Osteocyte (in vitro differentiated cells): ENCODE results near the gene LRP1-AS. TPM values are rescaled to one million over a fixed set of nuclear protein-coding genes. Genes with fewer than 3 reads are reported as not detected.

Experiments
- DNase-seq: peaks from one replicate; pipeline ENCODE4 v3.0.0; 2021; ENCODE audit warnings: mixed read lengths; ENCODE audit not compliant: unreplicated experiment; ENCODE audit errors: extremely low spot score
- H3K27ac Mint-ChIP-seq: one replicate; pipeline ENCODE4 v1.8.0; 2021; ENCODE audit warnings: mild to moderate bottlenecking, mixed read lengths; ENCODE audit not compliant: unreplicated experiment
- H3K27me3 Mint-ChIP-seq: one replicate; pipeline ENCODE4 v1.8.0; 2021; ENCODE audit warnings: mixed read lengths; ENCODE audit not compliant: unreplicated experiment
- H3K36me3 Mint-ChIP-seq: one replicate; pipeline ENCODE4 v1.8.0; 2021; ENCODE audit warnings: mixed read lengths; ENCODE audit not compliant: unreplicated experiment
- H3K4me1 Mint-ChIP-seq: one replicate; pipeline ENCODE4 v1.8.0; 2021; ENCODE audit warnings: mixed read lengths; ENCODE audit not compliant: unreplicated experiment
- H3K4me3 Mint-ChIP-seq: one replicate; pipeline ENCODE4 v1.8.0; 2021; ENCODE audit warnings: mild to moderate bottlenecking, moderate library complexity, mixed read lengths; ENCODE audit not compliant: unreplicated experiment
- H3K9me3 Mint-ChIP-seq: one replicate; pipeline ENCODE4 v1.8.0; 2021; ENCODE audit warnings: mixed read lengths; ENCODE audit not compliant: unreplicated experiment
- total RNA-seq: library from RNA; stranded (reverse); gene quantifications from 2 replicates; pipeline ENCODE4 v1.2.1, GENCODE V29; 2021
- TF ChIP-seq, protein P1 (sequence below): fragments of 200-600 bp; sonication (generic); IDR thresholded peaks from 2 replicates; pipeline ENCODE4 v1.5.0; 2021; ENCODE audit warnings: antibody characterized with exemption, mild to moderate bottlenecking, moderate library complexity

The LRP1-AS gene
- total RNA-seq, 1 donor from 2014 or later: not detected

DNA sequence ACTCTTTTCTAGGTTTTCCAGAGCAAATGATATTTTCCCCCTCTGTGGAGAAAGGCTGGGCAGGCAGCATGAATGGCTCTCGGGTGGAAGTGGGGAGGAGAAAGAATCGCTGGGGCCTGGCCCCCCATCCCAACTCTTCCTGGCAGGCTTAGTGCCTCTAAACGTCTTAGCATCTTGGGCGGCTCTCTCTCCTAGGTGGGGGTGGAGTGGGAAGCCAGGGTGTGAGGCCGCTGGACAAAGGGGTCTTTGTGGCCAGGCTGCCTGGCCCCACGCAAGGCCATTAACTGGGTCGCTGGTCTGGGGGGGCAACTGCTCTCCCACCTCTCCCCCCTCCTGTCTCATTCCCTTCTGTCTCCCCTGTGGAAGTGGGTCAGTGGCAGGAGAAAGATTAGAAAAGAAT, 4.7 kb downstream of the LRP1-AS start:
- no peak for DNase-seq
- Mint-ChIP-seq H3K27me3 (no peaks in the 10 kb centered on the region), H3K27ac (peak overlapping the region; percentile 23), H3K9me3 (no peaks in the 10 kb centered on the region), H3K4me1 (peaks cover 67% of the 10 kb centered on the region), H3K36me3 (peaks cover 61% of the 10 kb centered on the region), H3K4me3 (no peak overlapping the region)
- TF ChIP-seq, protein P1, sequence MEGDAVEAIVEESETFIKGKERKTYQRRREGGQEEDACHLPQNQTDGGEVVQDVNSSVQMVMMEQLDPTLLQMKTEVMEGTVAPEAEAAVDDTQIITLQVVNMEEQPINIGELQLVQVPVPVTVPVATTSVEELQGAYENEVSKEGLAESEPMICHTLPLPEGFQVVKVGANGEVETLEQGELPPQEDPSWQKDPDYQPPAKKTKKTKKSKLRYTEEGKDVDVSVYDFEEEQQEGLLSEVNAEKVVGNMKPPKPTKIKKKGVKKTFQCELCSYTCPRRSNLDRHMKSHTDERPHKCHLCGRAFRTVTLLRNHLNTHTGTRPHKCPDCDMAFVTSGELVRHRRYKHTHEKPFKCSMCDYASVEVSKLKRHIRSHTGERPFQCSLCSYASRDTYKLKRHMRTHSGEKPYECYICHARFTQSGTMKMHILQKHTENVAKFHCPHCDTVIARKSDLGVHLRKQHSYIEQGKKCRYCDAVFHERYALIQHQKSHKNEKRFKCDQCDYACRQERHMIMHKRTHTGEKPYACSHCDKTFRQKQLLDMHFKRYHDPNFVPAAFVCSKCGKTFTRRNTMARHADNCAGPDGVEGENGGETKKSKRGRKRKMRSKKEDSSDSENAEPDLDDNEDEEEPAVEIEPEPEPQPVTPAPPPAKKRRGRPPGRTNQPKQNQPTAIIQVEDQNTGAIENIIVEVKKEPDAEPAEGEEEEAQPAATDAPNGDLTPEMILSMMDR: no peak

- Mint-ChIP-seq H3K4me3 (no peak overlapping the region), H3K36me3 (peaks cover 57% of the 10 kb centered on the region), H3K4me1 (peaks cover 65% of the 10 kb centered on the region), H3K27ac (peak overlapping the region; percentile 31), H3K9me3 (no peaks in the 10 kb centered on the region), H3K27me3 (no peaks in the 10 kb centered on the region)
- no peak for DNase-seq
- TF ChIP-seq, protein P1: no peak
These were observed 5.3 kb downstream of the LRP1-AS start for GRCh38 chr12:57142121-57142520.

DNA sequence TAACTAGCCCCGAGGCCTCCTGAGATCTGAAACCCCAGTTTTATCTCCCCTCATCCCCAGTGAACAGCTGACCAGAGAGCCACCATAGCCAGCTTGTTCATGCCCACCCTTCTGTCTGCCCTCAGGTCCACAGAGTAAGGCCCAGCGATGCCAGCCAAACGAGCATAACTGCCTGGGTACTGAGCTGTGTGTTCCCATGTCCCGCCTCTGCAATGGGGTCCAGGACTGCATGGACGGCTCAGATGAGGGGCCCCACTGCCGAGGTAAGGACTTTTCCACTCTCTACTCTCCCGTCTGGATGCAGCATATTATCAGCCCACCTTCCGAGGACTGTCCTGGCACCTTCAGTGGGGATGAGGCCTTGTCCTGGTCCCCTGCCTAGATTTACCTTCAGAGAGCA, 6.2 kb downstream of the LRP1-AS start:
- H3K4me3 Mint-ChIP-seq: no peak overlapping the region
- no peak for DNase-seq
- TF ChIP-seq, protein P1: no peak
- H3K4me1 Mint-ChIP-seq: peaks cover 63% of the 10 kb centered on the region
- peaks cover 55% of the 10 kb centered on the region for H3K36me3 Mint-ChIP-seq
- peak overlapping the region; percentile 15 for H3K27ac Mint-ChIP-seq
- no peaks in the 10 kb centered on the region for H3K9me3 Mint-ChIP-seq
- no peaks in the 10 kb centered on the region for H3K27me3 Mint-ChIP-seq

GRCh38 chr12:57139796-57140649, 7.4 kb downstream of the LRP1-AS start:
- Mint-ChIP-seq H3K9me3 (no peaks in the 10 kb centered on the region), H3K27me3 (no peaks in the 10 kb centered on the region), H3K27ac (no peak overlapping the region), H3K4me3 (no peak overlapping the region), H3K36me3 (peaks cover 43% of the 10 kb centered on the region), H3K4me1 (peaks cover 63% of the 10 kb centered on the region)
- TF ChIP-seq, protein P1: no peak
- DNase-seq: no peak

- Mint-ChIP-seq H3K27ac (peak overlapping the region; percentile 2), H3K27me3 (no peaks in the 10 kb centered on the region), H3K9me3 (no peaks in the 10 kb centered on the region), H3K4me1 (peaks cover 77% of the 10 kb centered on the region), H3K36me3 (peaks cover 41% of the 10 kb centered on the region), H3K4me3 (no peak overlapping the region)
- no peak for DNase-seq
- TF ChIP-seq, protein P1: no peak
These were observed 8.7 kb downstream of the LRP1-AS start for GRCh38 chr12:57138526-57139272.
